Panc1 (cell line): ENCODE data around the gene JKAMP. TPM values are rescaled to one million over a fixed set of nuclear protein-coding genes. Genes with fewer than 3 reads are reported as not detected.

Source experiments
- ATAC-seq: fragments of 200-7000 bp; cut with Tn5 transposase; 2 replicates; pipeline ENCODE4 v1.9.1; 2020; ENCODE audit warnings: mild to moderate bottlenecking, moderate library complexity
- BruUV-seq: library from RNA; stranded (reverse); fragments of 400-500 nt; replicated peaks from 2 replicates; lab custom pipeline; 2021; lab: Mats Ljungman, UMichigan
- CTCF ChIA-PET: fragments of 300-600 bp; sonication (Branson Sonifier 250); formaldehyde crosslinking; loops from one replicate; lab custom pipeline; 2022; ENCODE audit warnings: antibody characterized with exemption; lab: Charles Lee
- POLR2A ChIA-PET: fragments of 300-600 bp; sonication (Branson Sonifier 250); formaldehyde crosslinking; loops from one replicate; lab custom pipeline; 2022; ENCODE audit warnings: antibody characterized with exemption; lab: Charles Lee
- DNase-seq: peaks from one replicate; pipeline ENCODE4 v3.0.0-alpha.2; 2010; ENCODE audit warnings: low read depth, low spot score
- H3K27ac ChIP-seq: 2 replicates; pipeline ENCODE4 v1.5.1; 2011; ENCODE audit warnings: mild to moderate bottlenecking, low read length, inconsistent platforms
- H3K27me3 ChIP-seq: fragments of 200-500 bp; sonication (Bioruptor generic); 2 replicates; pipeline ENCODE4 v1.6.0; 2014; ENCODE audit warnings: low read length, inconsistent platforms; ENCODE audit not compliant: control insufficient read depth, insufficient read depth
- H3K36me3 ChIP-seq: fragments of 200-500 bp; sonication (Bioruptor generic); 2 replicates; pipeline ENCODE4 v1.5.1; 2014; ENCODE audit warnings: inconsistent platforms, mild to moderate bottlenecking, low read length, moderate library complexity; ENCODE audit not compliant: control insufficient read depth, insufficient read depth
- H3K4me1 ChIP-seq: 2 replicates; pipeline ENCODE4 v1.5.1; 2011; ENCODE audit warnings: inconsistent platforms, mild to moderate bottlenecking, low read length, moderate library complexity; ENCODE audit not compliant: control insufficient read depth, insufficient read depth
- H3K4me3 ChIP-seq, 2 experiments: 2 replicates each; pipeline ENCODE4 v1.5.1; 2011 to 2012; ENCODE audit warnings: low read depth in 2 of 2, low read length in 2 of 2, mild to moderate bottlenecking in 2 of 2, inconsistent platforms in 1 of 2, moderate library complexity in 1 of 2
- H3K9me3 ChIP-seq: fragments of 200-500 bp; sonication (Bioruptor generic); 2 replicates; pipeline ENCODE4 v1.5.1; 2014; ENCODE audit warnings: low read depth, mild to moderate bottlenecking, inconsistent platforms, low read length, moderate library complexity; ENCODE audit not compliant: control insufficient read depth, insufficient read depth
- POLR2AphosphoS5 ChIP-seq: IDR thresholded peaks from 2 replicates; pipeline ENCODE4 v1.6.1; 2012; ENCODE audit warnings: mild to moderate bottlenecking, low read depth, low read length, moderate library complexity
- SIN3A ChIP-seq: IDR thresholded peaks from 2 replicates; pipeline ENCODE4 v1.6.1; 2012; ENCODE audit warnings: low read depth, mild to moderate bottlenecking, low read length, moderate library complexity, borderline replicate concordance; ENCODE audit not compliant: insufficient read depth
- TCF7L2 ChIP-seq: IDR thresholded peaks from 2 replicates; pipeline ENCODE4 v1.6.1; 2011; ENCODE audit warnings: mild to moderate bottlenecking, low read depth, low read length, inconsistent platforms
- in situ Hi-C: cut with HindIII; loops from 2 replicates; pipeline ENCODE4 v1.10.0; 2016; ENCODE audit warnings: low sequenced_read_pairs, low pct_unique_long_range_greater_than_20kb
- intact Hi-C: fragments of 100-400 bp; cut with micrococcal nuclease; formaldehyde crosslinking; loops from one replicate; pipeline ENCODE4 v1.10.0; 2022; ENCODE audit not compliant: unreplicated experiment
- total RNA-seq: library from RNA; stranded (reverse); gene quantifications from one replicate; pipeline ENCODE4 v1.2.1, GENCODE V29; 2021; ENCODE audit not compliant: unreplicated experiment
- TF ChIP-seq, protein P1 (sequence below), 2 experiments: IDR thresholded peaks; 2 replicates each; pipeline ENCODE4 v1.6.1; 2011 to 2012; ENCODE audit warnings: low read depth in 2 of 2, control low read depth in 1 of 2, low read length in 1 of 2, mild to moderate bottlenecking in 1 of 2, moderate library complexity in 1 of 2; ENCODE audit not compliant: insufficient read depth in 1 of 2
- TF ChIP-seq, protein P2 (sequence below): fragments of 450-650 bp; IDR thresholded peaks from 2 replicates; pipeline ENCODE4 v1.5.1; 2017; ENCODE audit warnings: mild to moderate bottlenecking

The JKAMP gene
- total RNA-seq, 1 experiment from 2014 or later = 36.0 TPM

DNA sequence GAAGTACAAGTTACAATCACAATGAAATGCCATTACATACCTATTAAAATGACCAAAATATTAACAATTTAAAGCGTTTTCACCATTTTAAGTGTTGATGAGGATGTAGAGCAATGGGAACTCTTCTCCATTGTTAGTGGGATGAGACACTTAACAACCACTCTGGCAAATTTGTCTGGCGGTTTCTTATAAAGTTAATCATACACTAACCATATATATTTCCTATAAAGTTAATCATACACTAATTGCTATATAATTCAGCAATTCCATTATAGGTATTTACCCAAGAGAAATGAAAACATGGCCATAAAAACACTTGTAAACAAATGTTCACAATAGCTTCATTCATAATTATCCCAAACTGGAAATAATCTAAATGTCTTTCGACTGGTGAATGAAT, 35.9 kb downstream of the JKAMP start:
- no peak for ATAC-seq
- DNase-seq = no peak
- TF ChIP-seq, protein P1, sequence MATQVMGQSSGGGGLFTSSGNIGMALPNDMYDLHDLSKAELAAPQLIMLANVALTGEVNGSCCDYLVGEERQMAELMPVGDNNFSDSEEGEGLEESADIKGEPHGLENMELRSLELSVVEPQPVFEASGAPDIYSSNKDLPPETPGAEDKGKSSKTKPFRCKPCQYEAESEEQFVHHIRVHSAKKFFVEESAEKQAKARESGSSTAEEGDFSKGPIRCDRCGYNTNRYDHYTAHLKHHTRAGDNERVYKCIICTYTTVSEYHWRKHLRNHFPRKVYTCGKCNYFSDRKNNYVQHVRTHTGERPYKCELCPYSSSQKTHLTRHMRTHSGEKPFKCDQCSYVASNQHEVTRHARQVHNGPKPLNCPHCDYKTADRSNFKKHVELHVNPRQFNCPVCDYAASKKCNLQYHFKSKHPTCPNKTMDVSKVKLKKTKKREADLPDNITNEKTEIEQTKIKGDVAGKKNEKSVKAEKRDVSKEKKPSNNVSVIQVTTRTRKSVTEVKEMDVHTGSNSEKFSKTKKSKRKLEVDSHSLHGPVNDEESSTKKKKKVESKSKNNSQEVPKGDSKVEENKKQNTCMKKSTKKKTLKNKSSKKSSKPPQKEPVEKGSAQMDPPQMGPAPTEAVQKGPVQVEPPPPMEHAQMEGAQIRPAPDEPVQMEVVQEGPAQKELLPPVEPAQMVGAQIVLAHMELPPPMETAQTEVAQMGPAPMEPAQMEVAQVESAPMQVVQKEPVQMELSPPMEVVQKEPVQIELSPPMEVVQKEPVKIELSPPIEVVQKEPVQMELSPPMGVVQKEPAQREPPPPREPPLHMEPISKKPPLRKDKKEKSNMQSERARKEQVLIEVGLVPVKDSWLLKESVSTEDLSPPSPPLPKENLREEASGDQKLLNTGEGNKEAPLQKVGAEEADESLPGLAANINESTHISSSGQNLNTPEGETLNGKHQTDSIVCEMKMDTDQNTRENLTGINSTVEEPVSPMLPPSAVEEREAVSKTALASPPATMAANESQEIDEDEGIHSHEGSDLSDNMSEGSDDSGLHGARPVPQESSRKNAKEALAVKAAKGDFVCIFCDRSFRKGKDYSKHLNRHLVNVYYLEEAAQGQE (IDR thresholded peaks at IDR 0.05; ENCODE audit: insufficient read depth in 1 of 2, low read depth in 2 of 2, low read length in 1 of 2) = no peak
- TF ChIP-seq SIN3A (no peak), POLR2AphosphoS5 (no peak), TCF7L2 (no peak)
- TF ChIP-seq, protein P2, sequence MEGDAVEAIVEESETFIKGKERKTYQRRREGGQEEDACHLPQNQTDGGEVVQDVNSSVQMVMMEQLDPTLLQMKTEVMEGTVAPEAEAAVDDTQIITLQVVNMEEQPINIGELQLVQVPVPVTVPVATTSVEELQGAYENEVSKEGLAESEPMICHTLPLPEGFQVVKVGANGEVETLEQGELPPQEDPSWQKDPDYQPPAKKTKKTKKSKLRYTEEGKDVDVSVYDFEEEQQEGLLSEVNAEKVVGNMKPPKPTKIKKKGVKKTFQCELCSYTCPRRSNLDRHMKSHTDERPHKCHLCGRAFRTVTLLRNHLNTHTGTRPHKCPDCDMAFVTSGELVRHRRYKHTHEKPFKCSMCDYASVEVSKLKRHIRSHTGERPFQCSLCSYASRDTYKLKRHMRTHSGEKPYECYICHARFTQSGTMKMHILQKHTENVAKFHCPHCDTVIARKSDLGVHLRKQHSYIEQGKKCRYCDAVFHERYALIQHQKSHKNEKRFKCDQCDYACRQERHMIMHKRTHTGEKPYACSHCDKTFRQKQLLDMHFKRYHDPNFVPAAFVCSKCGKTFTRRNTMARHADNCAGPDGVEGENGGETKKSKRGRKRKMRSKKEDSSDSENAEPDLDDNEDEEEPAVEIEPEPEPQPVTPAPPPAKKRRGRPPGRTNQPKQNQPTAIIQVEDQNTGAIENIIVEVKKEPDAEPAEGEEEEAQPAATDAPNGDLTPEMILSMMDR = no peak
- ChIA-PET CTCF (no interaction called here), POLR2A (no interaction called here)
- Histone ChIP-seq H3K27me3 (no peaks in the 10 kb centered on the region; the same call in 1 of the 2 replicates), H3K27ac (no peak overlapping the region), H3K4me3 (no peak overlapping the region), H3K9me3 (no peaks in the 10 kb centered on the region), H3K4me1 (no peaks in the 10 kb centered on the region), H3K36me3 (no peaks in the 10 kb centered on the region)
- in situ Hi-C loops (no loop called here), intact Hi-C loops (no loop called here)
- no TSS peak for BruUV-seq

DNA sequence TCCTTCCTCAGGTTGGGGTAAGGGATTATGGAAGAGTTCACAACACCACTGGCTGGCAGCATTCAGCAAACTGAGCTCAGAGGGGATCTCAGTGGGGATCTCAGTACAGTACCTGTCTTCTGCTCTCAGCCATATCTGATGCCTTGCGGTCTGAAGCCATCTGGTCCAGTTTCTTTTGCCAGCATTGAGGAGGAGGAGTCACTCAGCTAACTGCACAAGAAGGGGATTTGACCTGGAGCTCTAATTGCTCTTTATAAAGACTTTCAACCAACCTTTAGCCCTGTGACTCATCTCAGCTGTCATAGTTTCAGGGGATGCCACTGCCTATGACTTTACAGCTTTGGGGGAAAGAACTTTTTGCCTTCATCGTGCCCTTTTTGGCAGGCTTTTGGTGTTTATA, 44.9 kb downstream of the JKAMP start:
- Histone ChIP-seq H3K27ac (no peak overlapping the region), H3K27me3 (no peaks in the 10 kb centered on the region; the same call in 1 of the 2 replicates), H3K4me1 (no peaks in the 10 kb centered on the region), H3K36me3 (no peaks in the 10 kb centered on the region), H3K9me3 (no peaks in the 10 kb centered on the region), H3K4me3 (no peak overlapping the region)
- no TSS peak for BruUV-seq
- ChIA-PET CTCF (no interaction called here), POLR2A (no interaction called here)
- TF ChIP-seq TCF7L2 = no peak
- TF ChIP-seq POLR2AphosphoS5 = no peak
- TF ChIP-seq, protein P2 = no peak
- TF ChIP-seq, protein P1 (IDR thresholded peaks at IDR 0.05; ENCODE audit: insufficient read depth in 1 of 2, low read depth in 2 of 2, low read length in 1 of 2) = no peak
- TF ChIP-seq SIN3A = no peak
- in situ Hi-C loops = no loop called here
- ATAC-seq = no peak
- intact Hi-C loops = no loop called here
- DNase-seq = no peak
